ENCODE results near the gene ENDOV. TPM values are rescaled to one million over a fixed set of nuclear protein-coding genes. Genes with fewer than 3 reads are reported as not detected.

The ENDOV gene
- polyA plus RNA-seq, 1 donor, result 30.8 TPM

DNA sequence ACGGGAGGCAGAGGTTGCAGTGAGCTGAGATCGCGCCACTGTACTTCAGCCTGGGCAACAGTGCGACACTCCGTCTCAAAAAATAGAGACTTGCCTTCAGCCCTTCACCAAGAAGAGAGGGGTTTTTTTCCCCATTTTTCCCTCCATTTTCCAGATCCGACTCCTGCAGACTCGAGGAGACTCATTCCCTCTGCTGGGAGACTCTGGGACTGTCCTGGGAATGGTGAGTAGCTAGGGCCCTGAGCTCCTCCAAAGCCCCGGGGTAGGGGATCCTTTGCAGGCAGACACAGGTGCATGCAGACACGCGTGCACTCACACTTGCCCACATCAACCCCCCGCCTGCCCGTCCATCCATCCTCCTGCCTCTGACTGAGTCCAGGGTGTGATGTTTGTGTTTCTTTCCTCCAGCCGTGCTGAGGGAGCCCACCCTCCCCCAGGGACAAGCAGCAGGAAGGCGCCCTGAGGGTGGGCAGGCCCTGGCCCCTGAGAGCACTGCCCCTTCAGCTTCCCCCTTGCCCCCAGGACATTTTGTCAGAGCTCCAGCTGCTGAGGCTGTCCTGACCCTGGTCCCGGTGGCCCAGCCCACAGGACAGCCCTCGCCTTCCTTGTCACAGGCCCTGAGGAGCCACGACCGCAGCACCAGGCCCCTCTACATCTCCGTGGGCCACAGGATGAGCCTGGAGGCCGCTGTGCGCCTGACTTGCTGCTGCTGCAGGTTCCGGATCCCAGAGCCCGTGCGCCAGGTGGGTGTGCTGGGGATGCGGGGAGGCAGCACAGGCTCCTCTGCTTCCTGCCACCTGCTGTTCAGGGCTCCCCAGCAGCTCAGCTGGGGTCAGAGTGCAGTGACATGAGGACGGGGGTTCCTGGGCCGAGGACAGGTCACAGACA is 10.2 kb downstream of the ENDOV start:
- WGBS (ENCODE audit: insufficient coverage, low lambda C conversion rate), result no CpG with 5 or more reads among the region's 27 CpGs
- DNase-seq, result no peak

DNA sequence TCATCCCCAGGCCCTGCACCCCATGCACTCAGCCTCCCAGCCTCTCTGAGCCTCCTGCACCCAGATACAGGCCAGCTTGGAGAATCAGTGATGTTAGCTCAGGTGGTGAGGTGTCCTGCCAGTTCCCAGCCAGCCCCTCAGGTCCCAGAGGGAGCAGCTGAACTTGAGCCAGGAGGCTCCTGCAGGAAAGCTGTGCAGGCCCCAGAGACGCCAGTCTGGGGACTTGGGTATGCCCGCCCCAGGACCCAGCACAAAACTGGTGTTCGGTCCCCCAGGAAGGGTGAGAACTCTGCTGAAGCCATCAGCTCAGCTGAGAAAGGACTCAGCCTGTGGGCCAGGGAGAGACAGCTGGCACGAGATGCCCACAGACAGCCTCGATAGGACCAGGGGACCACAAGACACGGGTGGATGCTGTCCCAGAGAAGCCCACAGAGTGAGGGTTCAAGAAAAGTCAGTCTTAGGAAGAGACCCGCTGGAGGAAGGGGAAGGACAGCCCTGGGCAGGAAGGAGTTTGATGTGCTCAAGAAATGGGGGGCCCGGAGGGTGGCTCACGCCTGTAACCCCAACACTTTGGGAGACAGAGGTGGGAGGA is 11.0 kb downstream of the ENDOV start:
- WGBS (ENCODE audit: insufficient coverage, low lambda C conversion rate), result 100% methylated on average over 1 of the region's 9 CpGs
- Histone ChIP-seq H3K9me3 (ENCODE audit: control insufficient read depth, low read depth, low read length) (peaks cover 2% of the 10 kb centered on the region), H3K4me3 (ENCODE audit: low read length) (no peak overlapping the region), H3K27ac (ENCODE audit: low read length) (no peak overlapping the region), H3K36me3 (ENCODE audit: control insufficient read depth, insufficient read depth, low read length) (peaks cover 17% of the 10 kb centered on the region), H3K27me3 (ENCODE audit: control insufficient read depth, insufficient read depth, low read length) (no peaks in the 10 kb centered on the region), H3K4me1 (ENCODE audit: control insufficient read depth, insufficient read depth, low read length) (no peaks in the 10 kb centered on the region)
- DNase-seq, result no peak

More for the DNA sequence above, 10.2 kb downstream of the ENDOV start:
- no peaks in the 10 kb centered on the region for H3K27me3 ChIP-seq (ENCODE audit: control insufficient read depth, insufficient read depth, low read length)
- H3K4me1 ChIP-seq (ENCODE audit: control insufficient read depth, insufficient read depth, low read length), result no peaks in the 10 kb centered on the region
- H3K27ac ChIP-seq (ENCODE audit: low read length), result no peak overlapping the region
- H3K4me3 ChIP-seq (ENCODE audit: low read length), result no peak overlapping the region
- peaks cover 19% of the 10 kb centered on the region for H3K36me3 ChIP-seq (ENCODE audit: control insufficient read depth, insufficient read depth, low read length)
- peaks cover 2% of the 10 kb centered on the region for H3K9me3 ChIP-seq (ENCODE audit: control insufficient read depth, low read depth, low read length)

DNA sequence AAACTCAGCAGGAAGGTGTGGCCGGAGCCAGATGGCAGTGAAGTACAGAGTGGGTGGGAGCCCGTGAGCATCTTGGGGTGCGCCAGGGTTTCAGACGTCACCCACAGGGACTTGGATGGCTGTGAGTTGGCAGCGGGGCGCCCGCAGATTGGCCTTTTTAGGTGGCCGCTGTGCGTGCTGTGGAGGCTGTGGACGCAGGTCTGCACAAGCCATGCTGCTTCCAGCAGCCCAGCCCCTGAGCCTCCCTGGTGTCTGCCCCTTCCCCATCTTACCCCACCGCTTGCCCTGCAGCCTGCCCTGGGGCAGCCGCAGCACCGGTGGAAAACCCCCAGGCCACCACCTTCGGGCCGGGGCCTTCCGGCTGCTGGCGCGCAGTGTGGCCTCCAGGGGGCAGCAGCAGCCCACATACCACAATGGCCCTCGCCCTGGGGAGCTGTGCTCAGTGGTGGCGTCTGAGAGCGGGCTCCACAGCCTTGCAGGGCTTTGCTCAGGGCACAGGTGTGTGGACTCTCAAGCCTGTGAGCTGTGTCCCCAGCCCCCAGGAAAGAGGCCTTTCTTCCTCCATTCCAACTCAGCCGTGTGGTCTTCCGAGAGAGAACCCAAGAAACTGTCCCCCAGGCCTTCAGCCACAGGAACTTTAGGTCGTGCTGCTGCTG is 11.8 kb downstream of the ENDOV start:
- peak; percentile 36 to 48 for DNase-seq
- Histone ChIP-seq H3K36me3 (ENCODE audit: control insufficient read depth, insufficient read depth, low read length) (peaks cover 17% of the 10 kb centered on the region), H3K9me3 (ENCODE audit: control insufficient read depth, low read depth, low read length) (peaks cover 2% of the 10 kb centered on the region), H3K4me3 (ENCODE audit: low read length) (no peak overlapping the region), H3K4me1 (ENCODE audit: control insufficient read depth, insufficient read depth, low read length) (no peaks in the 10 kb centered on the region), H3K27ac (ENCODE audit: low read length) (no peak overlapping the region), H3K27me3 (ENCODE audit: control insufficient read depth, insufficient read depth, low read length) (no peaks in the 10 kb centered on the region)
- WGBS (ENCODE audit: insufficient coverage, low lambda C conversion rate), result no CpG with 5 or more reads among the region's 24 CpGs

DNA sequence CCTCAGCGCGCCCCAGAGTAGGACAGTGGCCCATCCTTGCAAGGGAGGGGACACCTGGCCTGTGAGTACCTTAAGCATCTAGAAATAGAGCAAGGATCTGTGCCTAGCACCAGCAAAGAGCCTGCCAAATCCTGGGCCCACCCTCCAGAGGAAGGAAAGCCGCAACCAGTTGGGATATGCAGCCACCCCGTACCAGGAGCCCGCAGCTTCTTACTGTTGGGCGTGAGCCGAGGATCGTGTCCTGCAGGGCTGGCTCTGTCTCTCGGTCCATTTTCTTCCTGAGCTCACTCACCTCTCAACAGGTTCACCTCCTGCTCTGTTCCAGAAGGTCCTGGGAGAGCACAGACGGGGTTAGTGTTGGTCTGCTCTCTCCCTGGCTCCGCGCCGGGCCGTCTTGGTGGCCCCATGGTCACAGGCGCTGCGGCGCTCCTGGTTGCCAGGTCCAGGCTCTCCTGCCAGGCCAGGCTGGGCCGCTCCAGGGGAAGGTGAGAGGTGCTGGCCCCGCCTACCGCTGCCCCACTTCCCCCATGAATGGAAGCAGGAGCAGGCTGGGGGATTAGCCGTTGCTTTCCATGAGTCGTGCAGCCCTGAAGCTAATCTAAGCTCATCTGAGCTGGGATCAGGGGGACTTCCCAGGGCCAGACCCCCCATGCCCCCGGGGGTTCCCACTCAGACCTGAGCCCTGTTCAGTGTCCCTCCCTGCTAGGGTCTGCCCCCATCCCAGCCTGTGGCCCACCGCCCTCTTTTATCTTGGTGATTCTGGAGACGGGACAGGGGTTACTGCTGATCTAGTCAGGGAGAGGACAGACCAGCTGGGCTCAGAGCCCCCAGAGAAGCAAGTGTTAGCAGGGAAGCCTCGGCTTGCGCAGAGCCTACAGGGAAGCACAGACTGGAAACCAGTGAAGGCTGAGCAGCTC is 12.7 kb downstream of the ENDOV start:
- no CpG with 5 or more reads among the region's 27 CpGs for whole genome bisulfite sequencing (ENCODE audit: insufficient coverage, low lambda C conversion rate)
- no peak overlapping the region for H3K4me3 ChIP-seq (ENCODE audit: low read length)
- peaks cover 2% of the 10 kb centered on the region for H3K9me3 ChIP-seq (ENCODE audit: control insufficient read depth, low read depth, low read length)
- no peak overlapping the region for H3K27ac ChIP-seq (ENCODE audit: low read length)
- peaks cover 17% of the 10 kb centered on the region for H3K36me3 ChIP-seq (ENCODE audit: control insufficient read depth, insufficient read depth, low read length)
- H3K4me1 ChIP-seq (ENCODE audit: control insufficient read depth, insufficient read depth, low read length), result no peaks in the 10 kb centered on the region
- no peak for DNase-seq
- no peaks in the 10 kb centered on the region for H3K27me3 ChIP-seq (ENCODE audit: control insufficient read depth, insufficient read depth, low read length)

DNA sequence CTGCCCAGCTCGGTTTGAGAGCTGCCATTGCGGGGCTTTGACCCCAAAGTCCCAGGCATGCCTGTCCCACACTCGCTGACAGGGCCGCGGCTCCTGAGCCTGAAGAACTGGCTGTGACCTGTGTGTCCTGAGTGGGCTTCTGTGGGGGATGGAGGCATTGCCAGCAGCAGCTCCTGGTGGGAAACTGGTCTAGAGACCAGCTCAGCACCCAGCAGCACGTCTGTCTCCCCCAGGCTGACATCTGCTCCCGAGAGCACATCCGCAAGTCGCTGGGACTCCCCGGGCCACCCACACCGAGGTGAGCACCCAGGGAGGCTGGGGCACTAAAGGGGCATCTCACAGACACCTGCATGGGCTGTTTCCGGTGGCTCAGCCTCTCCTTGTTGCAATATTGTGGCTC is 13.4 kb downstream of the ENDOV start:
- Histone ChIP-seq H3K4me3 (ENCODE audit: low read length) (no peak overlapping the region), H3K36me3 (ENCODE audit: control insufficient read depth, insufficient read depth, low read length) (peaks cover 17% of the 10 kb centered on the region), H3K4me1 (ENCODE audit: control insufficient read depth, insufficient read depth, low read length) (no peaks in the 10 kb centered on the region), H3K27ac (ENCODE audit: low read length) (no peak overlapping the region), H3K9me3 (ENCODE audit: control insufficient read depth, low read depth, low read length) (peaks cover 2% of the 10 kb centered on the region), H3K27me3 (ENCODE audit: control insufficient read depth, insufficient read depth, low read length) (no peaks in the 10 kb centered on the region)
- WGBS (ENCODE audit: insufficient coverage, low lambda C conversion rate), result no CpG with 5 or more reads among the region's 12 CpGs
- no peak for DNase-seq

DNA sequence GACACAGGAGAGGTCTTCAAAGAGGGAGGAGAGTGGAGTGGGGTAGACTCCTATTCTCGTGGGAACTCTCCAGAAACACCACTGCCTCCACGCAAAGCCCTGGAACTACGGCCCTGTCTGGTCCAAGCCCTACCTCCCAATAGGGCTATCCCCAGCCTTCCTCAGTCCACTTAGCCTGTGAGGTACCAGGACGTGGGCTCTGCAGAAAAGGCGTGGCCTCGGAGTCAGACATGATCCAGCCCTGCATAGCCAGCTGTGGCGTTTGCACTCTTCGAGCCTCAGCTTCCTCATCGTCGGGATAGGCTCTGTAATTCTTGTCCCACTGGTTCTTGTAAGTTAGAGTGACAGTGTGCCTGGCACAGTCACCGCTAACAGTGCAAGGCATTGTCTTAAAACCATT is 13.8 kb downstream of the ENDOV start:
- Histone ChIP-seq H3K4me3 (ENCODE audit: low read length) (no peak overlapping the region), H3K36me3 (ENCODE audit: control insufficient read depth, insufficient read depth, low read length) (peaks cover 17% of the 10 kb centered on the region), H3K9me3 (ENCODE audit: control insufficient read depth, low read depth, low read length) (peaks cover 2% of the 10 kb centered on the region), H3K4me1 (ENCODE audit: control insufficient read depth, insufficient read depth, low read length) (no peaks in the 10 kb centered on the region), H3K27ac (ENCODE audit: low read length) (no peak overlapping the region), H3K27me3 (ENCODE audit: control insufficient read depth, insufficient read depth, low read length) (no peaks in the 10 kb centered on the region)
- WGBS (ENCODE audit: insufficient coverage, low lambda C conversion rate), result no CpG with 5 or more reads among the region's 11 CpGs
- no peak for DNase-seq

DNA sequence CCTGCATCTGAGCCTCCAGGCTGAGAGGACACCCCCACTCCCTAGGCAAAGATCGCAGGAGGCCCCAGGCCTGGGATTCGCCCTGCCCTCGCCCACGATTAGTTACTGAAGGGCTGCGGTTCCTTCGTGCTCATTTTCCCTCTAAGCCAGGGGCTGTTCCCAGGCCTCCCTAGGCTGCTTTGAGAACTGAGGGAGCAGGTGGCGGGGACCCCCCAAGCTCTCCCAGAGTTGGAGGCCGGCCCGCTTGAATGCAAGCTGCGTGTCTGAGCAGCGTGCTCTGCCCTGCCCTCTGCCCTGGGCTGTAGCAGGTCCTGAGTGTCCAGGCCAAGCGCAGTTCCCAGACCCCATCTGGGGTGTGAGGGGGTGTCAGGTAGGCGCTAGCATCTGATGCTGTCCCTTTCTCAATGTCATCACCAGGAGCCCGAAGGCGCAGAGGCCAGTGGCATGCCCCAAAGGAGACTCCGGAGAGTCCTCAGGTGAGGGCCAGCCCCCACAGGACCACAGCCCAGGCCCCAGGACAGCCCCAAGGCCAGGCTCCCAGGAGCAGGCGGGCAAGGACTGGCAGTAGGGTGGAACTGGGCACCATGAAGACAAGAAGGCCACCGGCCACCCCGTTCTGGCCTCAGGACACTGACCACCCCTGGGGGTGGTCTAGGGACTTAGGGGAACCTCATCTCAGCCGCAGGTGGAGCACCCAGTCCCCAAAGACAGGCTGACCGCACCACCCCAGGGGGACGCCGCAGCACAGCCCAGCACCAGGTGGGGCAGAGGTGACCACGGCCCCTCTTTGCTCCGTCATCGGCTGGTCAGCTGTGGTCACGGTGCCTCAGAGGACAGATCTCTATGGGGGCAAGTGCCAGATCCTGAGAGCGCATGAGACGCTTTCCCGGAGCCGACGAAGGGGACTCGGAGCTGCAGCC is 14.6 kb downstream of the ENDOV start:
- no CpG with 5 or more reads among the region's 33 CpGs for WGBS (ENCODE audit: insufficient coverage, low lambda C conversion rate)
- Histone ChIP-seq H3K27me3 (ENCODE audit: control insufficient read depth, insufficient read depth, low read length) (no peaks in the 10 kb centered on the region), H3K9me3 (ENCODE audit: control insufficient read depth, low read depth, low read length) (peaks cover 2% of the 10 kb centered on the region), H3K27ac (ENCODE audit: low read length) (no peak overlapping the region), H3K36me3 (ENCODE audit: control insufficient read depth, insufficient read depth, low read length) (peaks cover 17% of the 10 kb centered on the region), H3K4me1 (ENCODE audit: control insufficient read depth, insufficient read depth, low read length) (no peaks in the 10 kb centered on the region), H3K4me3 (ENCODE audit: low read length) (no peak overlapping the region)
- DNase-seq, result no peak

DNA sequence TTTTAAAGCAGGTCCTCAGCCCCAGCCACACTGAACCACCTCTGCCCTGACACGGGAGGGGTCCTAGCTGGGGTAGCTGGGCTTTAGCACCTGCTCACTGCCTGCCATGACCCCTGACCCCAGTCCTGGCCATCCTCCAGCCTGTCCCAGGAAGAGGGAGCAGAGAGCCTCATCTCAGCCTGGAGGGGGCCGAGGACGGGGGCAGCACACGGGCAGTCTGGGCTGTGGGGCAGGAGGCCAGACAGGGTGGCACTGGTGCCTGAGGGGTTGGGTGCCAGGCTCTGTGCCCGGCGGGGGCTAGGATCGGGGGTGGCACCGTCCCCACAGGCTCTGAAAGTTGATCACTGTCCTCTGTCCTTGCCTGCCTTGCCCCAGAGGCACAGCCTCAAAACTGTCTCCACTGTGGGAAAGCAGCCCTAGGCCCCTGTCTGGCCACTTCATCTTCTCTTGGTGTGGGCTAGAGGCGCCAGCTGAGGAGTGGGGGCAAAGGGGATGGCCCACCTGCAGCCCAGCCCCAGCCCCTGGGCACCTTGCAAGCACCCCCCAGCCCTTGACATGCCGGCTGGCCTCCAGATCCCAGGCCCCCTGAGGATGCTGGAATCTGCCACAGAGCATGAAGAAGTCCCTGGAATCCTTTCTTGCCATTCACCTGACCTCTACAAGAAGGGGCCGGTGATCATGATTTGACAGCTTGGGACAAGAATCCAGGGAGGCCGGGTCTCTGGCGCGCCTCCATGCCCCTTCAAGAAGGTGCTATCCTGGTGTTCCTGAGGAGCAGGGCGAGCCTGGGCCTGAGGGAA is 15.7 kb downstream of the ENDOV start:
- no CpG with 5 or more reads among the region's 15 CpGs for WGBS (ENCODE audit: insufficient coverage, low lambda C conversion rate)
- Histone ChIP-seq H3K27ac (ENCODE audit: low read length) (no peak overlapping the region), H3K36me3 (ENCODE audit: control insufficient read depth, insufficient read depth, low read length) (peaks cover 17% of the 10 kb centered on the region), H3K4me3 (ENCODE audit: low read length) (no peak overlapping the region), H3K27me3 (ENCODE audit: control insufficient read depth, insufficient read depth, low read length) (no peaks in the 10 kb centered on the region), H3K9me3 (ENCODE audit: control insufficient read depth, low read depth, low read length) (peaks cover 2% of the 10 kb centered on the region), H3K4me1 (ENCODE audit: control insufficient read depth, insufficient read depth, low read length) (no peaks in the 10 kb centered on the region)
- DNase-seq, result no peak
